Measurements from ENCODE around the gene ATP13A5. TPM values are rescaled to one million over a fixed set of nuclear protein-coding genes. Genes with fewer than 3 reads are reported as not detected.

ATP13A5 gene
- total RNA-seq, 1 donor from 2014 or later = not detected

GRCh38 chr3:193305356-193305755 lies 73.2 kb downstream of the ATP13A5 start:
- DNase-seq (ENCODE audit: low read depth) = no peak
- no peak for TF ChIP-seq CTCF (IDR thresholded peaks at IDR 0.05; ENCODE audit: insufficient read depth, low read length, poor library complexity, severe bottlenecking)
- Histone ChIP-seq H3K4me3 (ENCODE audit: low read depth, low read length) (no peak overlapping the region), H3K27me3 (ENCODE audit: control insufficient read depth, insufficient read depth, low read length) (no peaks in the 10 kb centered on the region), H3K36me3 (ENCODE audit: control insufficient read depth, insufficient read depth, low read length) (no peaks in the 10 kb centered on the region)

GRCh38 chr3:193301433-193301832 lies 77.1 kb downstream of the ATP13A5 start:
- Histone ChIP-seq H3K4me3 (ENCODE audit: low read depth, low read length) (no peak overlapping the region), H3K27me3 (ENCODE audit: control insufficient read depth, insufficient read depth, low read length) (no peaks in the 10 kb centered on the region), H3K36me3 (ENCODE audit: control insufficient read depth, insufficient read depth, low read length) (no peaks in the 10 kb centered on the region)
- DNase-seq (ENCODE audit: low read depth) = no peak
- no peak for TF ChIP-seq CTCF (IDR thresholded peaks at IDR 0.05; ENCODE audit: insufficient read depth, low read length, poor library complexity, severe bottlenecking)

GRCh38 chr3:193297421-193297820 lies 81.1 kb downstream of the ATP13A5 start:
- no peak for DNase-seq (ENCODE audit: low read depth)
- Histone ChIP-seq H3K27me3 (ENCODE audit: control insufficient read depth, insufficient read depth, low read length) (no peaks in the 10 kb centered on the region), H3K36me3 (ENCODE audit: control insufficient read depth, insufficient read depth, low read length) (no peaks in the 10 kb centered on the region), H3K4me3 (ENCODE audit: low read depth, low read length) (no peak overlapping the region)
- no peak for TF ChIP-seq CTCF (IDR thresholded peaks at IDR 0.05; ENCODE audit: insufficient read depth, low read length, poor library complexity, severe bottlenecking)

- H3K27me3 ChIP-seq (ENCODE audit: control insufficient read depth, insufficient read depth, low read length) = no peaks in the 10 kb centered on the region
- H3K4me3 ChIP-seq (ENCODE audit: low read depth, low read length) = no peak overlapping the region
- no peaks in the 10 kb centered on the region for H3K36me3 ChIP-seq (ENCODE audit: control insufficient read depth, insufficient read depth, low read length)
- TF ChIP-seq CTCF (IDR thresholded peaks at IDR 0.05; ENCODE audit: insufficient read depth, low read length, poor library complexity, severe bottlenecking) = no peak
- no peak for DNase-seq (ENCODE audit: low read depth)
Observed at GRCh38 chr3:193295985-193296384, 82.6 kb downstream of the ATP13A5 start.

GRCh38 chr3:193292386-193292785 lies 86.2 kb downstream of the ATP13A5 start:
- no peak for DNase-seq (ENCODE audit: low read depth)
- no peaks in the 10 kb centered on the region for H3K27me3 ChIP-seq (ENCODE audit: control insufficient read depth, insufficient read depth, low read length)
- no peak for TF ChIP-seq CTCF (IDR thresholded peaks at IDR 0.05; ENCODE audit: insufficient read depth, low read length, poor library complexity, severe bottlenecking)
- H3K4me3 ChIP-seq (ENCODE audit: low read depth, low read length) = no peak overlapping the region
- no peaks in the 10 kb centered on the region for H3K36me3 ChIP-seq (ENCODE audit: control insufficient read depth, insufficient read depth, low read length)

GRCh38 chr3:193271101-193271840 lies 107.3 kb downstream of the ATP13A5 start:
- H3K4me3 ChIP-seq (ENCODE audit: low read depth, low read length) = no peak overlapping the region
- H3K36me3 ChIP-seq (ENCODE audit: control insufficient read depth, insufficient read depth, low read length) = no peaks in the 10 kb centered on the region
- no peak for TF ChIP-seq CTCF (IDR thresholded peaks at IDR 0.05; ENCODE audit: insufficient read depth, low read length, poor library complexity, severe bottlenecking)
- H3K27me3 ChIP-seq (ENCODE audit: control insufficient read depth, insufficient read depth, low read length) = no peaks in the 10 kb centered on the region
- DNase-seq (ENCODE audit: low read depth) = no peak
